SU-DHL-6 (cell line): ENCODE data around the gene UBE2D3.

ENCODE experiments used
- EZH2phosphoT487 ChIP-seq: fragments of 200-600 bp; sonication (generic), shearing (Covaris generic); conservative IDR thresholded peaks from 2 replicates; pipeline ENCODE4 v1.6.1; 2018; ENCODE audit warnings: mild to moderate bottlenecking, antibody characterized with exemption, low read length, moderate library complexity, mixed read lengths
- TF ChIP-seq, protein P1 (sequence below): fragments of 200-600 bp; sonication (generic); IDR thresholded peaks from one replicate; pipeline ENCODE4 v1.5.1; 2017; ENCODE audit warnings: antibody characterized with exemption, mild to moderate bottlenecking, low read length, moderate library complexity; ENCODE audit not compliant: insufficient read depth, poor library complexity, severe bottlenecking

DNA sequence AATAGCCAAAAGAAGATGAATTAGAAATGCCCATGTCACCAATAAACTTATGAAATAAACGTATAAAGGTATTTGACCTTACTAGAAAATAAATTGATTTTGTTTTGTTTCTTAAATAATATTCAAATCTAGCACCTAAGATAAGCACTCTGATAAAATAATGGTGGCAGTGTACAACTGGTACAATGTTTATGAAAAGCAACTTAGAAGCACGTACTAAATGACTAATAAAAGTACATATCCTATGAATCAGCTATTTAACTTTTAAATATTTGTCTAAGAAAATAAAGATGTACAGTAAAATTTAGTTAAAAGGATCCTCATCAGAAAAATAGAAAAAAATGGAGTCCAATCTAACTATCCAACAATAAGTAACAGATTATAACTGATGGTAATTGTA is 73.3 kb downstream of the UBE2D3 start:
- TF ChIP-seq, protein P1, sequence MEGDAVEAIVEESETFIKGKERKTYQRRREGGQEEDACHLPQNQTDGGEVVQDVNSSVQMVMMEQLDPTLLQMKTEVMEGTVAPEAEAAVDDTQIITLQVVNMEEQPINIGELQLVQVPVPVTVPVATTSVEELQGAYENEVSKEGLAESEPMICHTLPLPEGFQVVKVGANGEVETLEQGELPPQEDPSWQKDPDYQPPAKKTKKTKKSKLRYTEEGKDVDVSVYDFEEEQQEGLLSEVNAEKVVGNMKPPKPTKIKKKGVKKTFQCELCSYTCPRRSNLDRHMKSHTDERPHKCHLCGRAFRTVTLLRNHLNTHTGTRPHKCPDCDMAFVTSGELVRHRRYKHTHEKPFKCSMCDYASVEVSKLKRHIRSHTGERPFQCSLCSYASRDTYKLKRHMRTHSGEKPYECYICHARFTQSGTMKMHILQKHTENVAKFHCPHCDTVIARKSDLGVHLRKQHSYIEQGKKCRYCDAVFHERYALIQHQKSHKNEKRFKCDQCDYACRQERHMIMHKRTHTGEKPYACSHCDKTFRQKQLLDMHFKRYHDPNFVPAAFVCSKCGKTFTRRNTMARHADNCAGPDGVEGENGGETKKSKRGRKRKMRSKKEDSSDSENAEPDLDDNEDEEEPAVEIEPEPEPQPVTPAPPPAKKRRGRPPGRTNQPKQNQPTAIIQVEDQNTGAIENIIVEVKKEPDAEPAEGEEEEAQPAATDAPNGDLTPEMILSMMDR: no peak
- TF ChIP-seq EZH2phosphoT487: no peak
